Kasumi-1 (cell line): ENCODE results near the gene TMEM52.

Experiments
- DNase-seq, 2 experiments: peaks; one replicate each; lab custom pipeline; 2025; lab: John Stamatoyannopoulos, UW

Gene TMEM52

DNA sequence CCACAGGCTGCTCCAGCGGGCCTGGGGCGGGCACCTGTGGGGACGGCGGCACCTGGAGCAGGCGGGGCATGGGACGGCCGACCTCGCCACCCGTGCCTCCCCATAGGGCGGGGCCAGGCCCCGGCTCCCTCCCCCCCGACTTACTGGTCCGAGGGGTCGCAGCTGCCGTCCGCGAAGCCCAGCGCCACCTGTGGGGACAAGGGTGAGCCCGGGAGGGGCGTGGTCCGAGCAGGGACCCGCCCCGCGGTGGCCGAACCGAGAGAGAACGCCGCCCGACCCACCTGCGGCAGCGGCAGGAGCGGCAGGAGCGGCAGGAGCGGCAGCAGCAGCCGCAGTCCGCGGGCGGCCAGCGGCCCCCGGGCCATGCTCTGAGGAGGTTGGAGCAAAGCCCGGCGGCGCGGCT lies at the start of gene TMEM52:
Gene TMEM52 (minus strand): TSS at position 379 of the 403 bp plus-strand sequence. CDS start 14 bp downstream, at position 365.
- no peak for DNase-seq

DNA sequence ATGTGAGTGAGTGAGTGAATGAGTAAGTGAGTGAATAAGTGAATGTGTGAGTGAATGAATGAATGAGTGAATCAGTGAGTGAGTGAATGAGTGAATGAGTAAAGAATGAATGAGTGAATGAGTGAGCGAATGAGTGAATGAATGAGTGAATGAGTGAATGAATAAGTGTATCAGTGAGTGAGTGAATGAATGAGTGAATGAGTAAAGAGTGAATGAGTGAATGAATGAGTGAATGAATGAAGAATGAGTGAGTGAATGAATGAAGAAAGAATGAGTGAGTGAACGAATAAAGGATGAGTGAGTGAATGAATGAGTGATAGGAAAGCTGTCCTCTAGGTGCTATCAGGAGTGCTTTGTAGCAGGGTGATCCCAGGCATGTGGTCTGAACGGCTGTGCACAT lies 48.8 kb upstream of the TMEM52 start:
- DNase-seq = no peak

- no peak for DNase-seq
Measured at GRCh38 chr1:1967151-1967550, 48.1 kb upstream of the TMEM52 start.

DNA sequence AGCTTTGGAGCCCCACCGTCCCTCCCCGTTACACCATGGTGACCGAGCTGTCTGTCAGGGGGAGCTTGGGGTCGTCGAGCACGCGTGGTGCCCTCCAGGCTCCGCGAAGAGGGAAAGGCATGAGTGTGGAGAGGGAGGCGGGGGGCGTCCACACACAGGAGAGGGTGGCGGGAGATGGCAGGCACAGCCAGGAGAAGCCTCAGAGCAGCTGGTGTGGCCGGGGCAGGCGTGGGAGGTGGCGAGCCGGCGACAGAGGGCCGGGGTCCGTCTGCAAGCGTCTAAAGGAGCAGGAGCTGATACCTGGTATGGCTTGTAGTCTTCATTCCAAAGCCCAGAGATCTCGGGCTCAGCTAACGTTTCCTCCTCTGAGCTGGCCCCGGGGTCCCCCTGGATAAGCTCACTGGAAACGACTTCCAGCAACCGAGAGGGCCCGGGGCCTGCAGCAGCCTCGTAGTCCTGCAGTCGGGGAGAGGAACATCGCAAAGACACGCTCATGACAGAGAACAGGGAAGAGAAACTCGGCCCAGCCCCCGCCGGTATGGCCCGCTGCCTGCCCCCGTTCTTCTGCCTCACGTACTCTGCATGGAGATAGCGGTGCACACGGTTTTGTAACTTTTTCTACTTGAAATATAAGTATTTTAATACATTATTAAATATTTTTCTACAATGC lies 47.1 kb upstream of the TMEM52 start:
- no peak for DNase-seq

DNA sequence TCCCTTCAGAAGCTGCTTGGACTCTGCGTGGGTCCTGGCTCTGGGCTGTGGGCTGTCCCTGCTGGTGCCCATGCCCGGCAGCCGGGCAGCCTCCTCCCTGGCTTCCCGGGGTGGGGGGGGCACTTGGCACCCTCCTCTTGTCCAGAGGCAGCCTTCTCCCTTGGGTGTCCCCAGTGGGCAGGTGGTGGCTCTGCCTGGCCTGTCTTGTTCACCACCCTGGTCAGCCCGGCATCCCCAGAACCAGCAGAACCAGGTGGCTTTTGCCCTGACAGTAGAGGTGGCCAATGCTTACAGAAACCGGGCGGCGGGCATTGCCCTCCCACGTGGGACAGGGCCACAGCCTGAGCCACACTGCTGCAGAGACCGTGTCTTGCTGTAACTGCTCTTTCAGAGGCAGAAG lies 46.5 kb upstream of the TMEM52 start:
- DNase-seq = no peak

GRCh38 chr1:1964811-1965210 lies 45.7 kb upstream of the TMEM52 start:
- DNase-seq = no peak

DNA sequence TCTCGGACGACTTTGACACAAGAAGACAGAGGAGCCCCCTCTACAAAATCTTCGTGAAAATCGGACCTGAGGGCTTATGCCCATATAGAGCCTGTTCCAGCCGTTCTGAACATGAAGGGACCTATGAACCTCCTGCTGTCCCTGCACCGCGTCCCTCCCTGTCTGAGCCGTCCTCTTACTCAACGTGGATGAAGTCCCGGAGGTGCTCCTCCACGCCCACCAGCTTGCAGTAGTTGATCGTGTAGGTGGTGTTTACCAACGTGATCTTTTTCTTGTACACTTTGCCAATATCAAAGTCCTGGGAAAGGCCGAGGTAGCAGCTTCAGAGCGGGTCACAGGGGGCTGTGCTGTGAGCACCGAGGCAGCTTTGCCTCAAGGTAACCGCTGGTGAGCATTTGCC lies 44.5 kb upstream of the TMEM52 start:
- no peak for DNase-seq

GRCh38 chr1:1962752-1963151 lies 43.7 kb upstream of the TMEM52 start:
- no peak for DNase-seq

GRCh38 chr1:1960480-1961196 lies 41.6 kb upstream of the TMEM52 start:
- no peak for DNase-seq

- DNase-seq = peak; percentile 67 to 76
Measured at GRCh38 chr1:1959840-1960479, 40.9 kb upstream of the TMEM52 start.

DNA sequence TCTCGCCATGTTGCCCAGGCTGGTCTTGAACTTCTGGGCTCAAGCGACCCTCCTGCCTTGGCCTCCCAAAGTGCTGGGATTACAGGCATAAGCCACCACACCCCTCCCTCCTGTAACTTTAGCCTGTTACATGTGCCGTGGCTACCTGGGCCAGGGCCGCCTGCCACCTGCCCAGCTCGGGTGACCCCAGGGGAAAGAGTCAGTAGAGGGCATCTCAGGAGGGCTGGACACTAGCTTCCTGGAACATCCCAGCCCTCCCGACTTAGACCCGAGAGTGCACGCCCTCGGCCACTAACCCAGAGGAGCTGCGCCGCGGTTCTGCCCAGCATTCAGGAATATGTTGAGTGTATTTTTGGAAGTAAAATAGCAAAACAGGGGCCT lies 40.4 kb upstream of the TMEM52 start:
- no peak for DNase-seq

GRCh38 chr1:1958071-1958541 lies 39.0 kb upstream of the TMEM52 start:
- no peak for DNase-seq

- no peak for DNase-seq
Measured at GRCh38 chr1:1957533-1957961, 38.5 kb upstream of the TMEM52 start.

- DNase-seq = no peak
Measured at GRCh38 chr1:1956586-1957532, 37.8 kb upstream of the TMEM52 start.

DNA sequence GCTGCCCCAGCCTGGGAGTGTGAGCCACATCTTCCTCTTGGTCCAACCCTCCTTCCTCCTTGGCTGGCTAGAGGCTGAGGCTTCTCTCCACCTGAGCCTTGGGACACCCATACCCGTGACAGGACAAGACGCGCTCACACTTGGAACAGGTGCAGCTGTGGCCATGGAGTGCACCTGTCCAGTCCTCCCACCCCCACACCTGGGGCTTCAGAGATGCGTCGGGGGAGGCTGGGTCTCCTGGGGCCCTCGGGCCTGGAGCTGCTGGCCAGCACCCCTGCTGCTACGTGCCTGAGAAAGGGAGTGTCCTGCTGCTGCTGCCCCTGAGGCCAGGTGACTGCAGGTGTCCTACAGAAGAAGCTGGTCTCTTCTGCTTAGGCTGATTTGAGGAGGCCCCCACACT lies 37.0 kb upstream of the TMEM52 start:
- DNase-seq = no peak

GRCh38 chr1:1955621-1956094 lies 36.6 kb upstream of the TMEM52 start:
- DNase-seq = no peak

- no peak for DNase-seq
Measured at GRCh38 chr1:1954831-1955441, 35.9 kb upstream of the TMEM52 start.

- DNase-seq = no peak
Measured at GRCh38 chr1:1954015-1954414, 34.9 kb upstream of the TMEM52 start.

DNA sequence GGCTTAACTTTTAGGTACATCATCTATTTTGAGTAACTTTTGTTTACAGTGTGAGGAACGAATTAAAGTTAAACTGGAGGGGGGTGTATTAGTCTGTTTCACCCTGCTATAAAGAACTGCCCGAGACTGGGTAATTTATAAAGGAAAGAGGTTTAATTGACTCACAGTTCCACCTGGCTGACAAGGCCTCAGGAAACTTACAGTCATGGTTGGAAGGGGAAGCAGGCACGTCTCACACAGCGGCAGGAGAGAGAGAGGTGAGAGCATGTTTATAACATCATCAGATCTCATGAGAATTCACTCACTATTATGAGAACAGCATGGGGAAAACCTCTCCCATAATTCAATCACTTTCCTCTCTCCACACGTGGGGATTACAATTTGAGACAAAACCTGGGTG lies 31.9 kb upstream of the TMEM52 start:
- no peak for DNase-seq

- no peak for DNase-seq
Measured at GRCh38 chr1:1948783-1949182, 29.7 kb upstream of the TMEM52 start.

DNA sequence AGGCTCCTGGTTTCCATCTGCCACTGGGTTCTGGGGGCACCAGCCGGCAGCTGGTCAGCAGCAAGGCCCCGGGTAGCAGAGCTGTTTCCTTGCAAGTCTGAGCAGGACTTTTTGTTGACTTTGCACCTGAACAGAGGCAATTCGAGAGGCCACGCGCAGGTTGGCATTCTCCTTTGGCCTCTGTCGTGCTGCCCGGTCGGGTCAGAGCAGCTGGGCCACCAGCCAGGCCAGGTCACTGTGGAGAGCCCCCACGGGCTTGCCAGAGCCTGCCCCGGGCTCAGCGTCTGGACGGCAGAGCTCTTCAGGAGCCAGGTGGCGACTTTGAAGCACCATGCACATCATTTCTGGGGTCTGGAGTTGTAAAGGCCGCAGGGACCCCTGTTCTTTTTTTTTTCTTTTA lies 28.4 kb upstream of the TMEM52 start:
- DNase-seq = no peak
